Choroid plexus epithelial cell (primary cell): ENCODE measurements around the gene FNDC10.

Experiments
- DNase-seq: peaks from one replicate; pipeline ENCODE4 v3.0.0-alpha.2; 2010; ENCODE audit warnings: low read depth
- H3K4me3 ChIP-seq: 2 replicates; pipeline ENCODE4 v1.5.1; 2011; ENCODE audit warnings: low read depth, mild to moderate bottlenecking, control low read depth, low read length, moderate library complexity
- TF ChIP-seq, protein P1 (sequence below): conservative IDR thresholded peaks from 2 replicates; pipeline ENCODE4 v1.5.1; 2011; ENCODE audit warnings: low read depth, mild to moderate bottlenecking, control low read depth, inconsistent platforms, low read length, moderate library complexity

The FNDC10 gene

DNA sequence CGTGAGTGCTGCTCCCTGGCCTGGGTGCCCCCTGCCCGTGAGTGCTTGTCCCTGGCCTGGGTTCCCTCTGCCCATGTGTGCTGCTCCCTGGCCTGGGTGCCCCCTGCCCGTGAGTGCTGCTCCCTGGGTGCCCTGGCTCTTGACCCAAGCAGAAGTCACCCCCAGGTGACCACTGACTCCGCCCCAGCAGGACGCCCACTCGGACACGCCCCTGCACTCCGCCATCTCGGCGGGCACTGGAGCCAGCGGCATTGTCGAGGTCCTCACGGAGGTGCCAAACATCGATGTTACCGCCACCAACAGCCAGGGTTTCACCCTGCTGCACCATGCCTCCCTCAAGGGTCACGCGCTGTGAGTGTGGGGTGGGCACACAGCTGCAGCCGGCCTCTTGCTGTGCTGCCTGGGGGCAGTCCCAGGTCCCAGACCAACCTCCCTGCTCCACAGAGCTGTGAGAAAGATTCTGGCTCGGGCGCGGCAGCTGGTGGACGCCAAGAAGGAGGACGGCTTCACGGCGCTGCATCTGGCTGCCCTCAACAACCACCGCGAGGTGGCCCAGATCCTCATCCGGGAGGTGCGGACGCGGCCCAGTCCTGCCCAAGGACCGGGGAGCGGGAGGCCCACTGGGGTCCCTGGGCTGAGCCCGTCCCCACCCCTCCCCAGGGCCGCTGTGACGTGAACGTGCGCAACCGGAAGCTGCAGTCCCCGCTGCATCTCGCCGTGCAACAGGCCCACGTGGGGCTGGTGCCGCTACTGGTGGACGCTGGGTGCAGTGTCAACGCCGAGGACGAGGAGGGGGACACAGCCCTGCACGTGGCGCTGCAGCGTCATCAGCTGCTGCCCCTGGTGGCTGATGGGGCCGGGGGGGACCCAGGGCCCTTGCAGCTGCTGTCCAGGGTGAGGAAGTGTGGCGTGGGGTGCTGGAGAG is 28.2 kb upstream of the FNDC10 start:
- TF ChIP-seq, protein P1, sequence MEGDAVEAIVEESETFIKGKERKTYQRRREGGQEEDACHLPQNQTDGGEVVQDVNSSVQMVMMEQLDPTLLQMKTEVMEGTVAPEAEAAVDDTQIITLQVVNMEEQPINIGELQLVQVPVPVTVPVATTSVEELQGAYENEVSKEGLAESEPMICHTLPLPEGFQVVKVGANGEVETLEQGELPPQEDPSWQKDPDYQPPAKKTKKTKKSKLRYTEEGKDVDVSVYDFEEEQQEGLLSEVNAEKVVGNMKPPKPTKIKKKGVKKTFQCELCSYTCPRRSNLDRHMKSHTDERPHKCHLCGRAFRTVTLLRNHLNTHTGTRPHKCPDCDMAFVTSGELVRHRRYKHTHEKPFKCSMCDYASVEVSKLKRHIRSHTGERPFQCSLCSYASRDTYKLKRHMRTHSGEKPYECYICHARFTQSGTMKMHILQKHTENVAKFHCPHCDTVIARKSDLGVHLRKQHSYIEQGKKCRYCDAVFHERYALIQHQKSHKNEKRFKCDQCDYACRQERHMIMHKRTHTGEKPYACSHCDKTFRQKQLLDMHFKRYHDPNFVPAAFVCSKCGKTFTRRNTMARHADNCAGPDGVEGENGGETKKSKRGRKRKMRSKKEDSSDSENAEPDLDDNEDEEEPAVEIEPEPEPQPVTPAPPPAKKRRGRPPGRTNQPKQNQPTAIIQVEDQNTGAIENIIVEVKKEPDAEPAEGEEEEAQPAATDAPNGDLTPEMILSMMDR, result no peak
- no peak overlapping the region for H3K4me3 ChIP-seq
- DNase-seq, result no peak

DNA sequence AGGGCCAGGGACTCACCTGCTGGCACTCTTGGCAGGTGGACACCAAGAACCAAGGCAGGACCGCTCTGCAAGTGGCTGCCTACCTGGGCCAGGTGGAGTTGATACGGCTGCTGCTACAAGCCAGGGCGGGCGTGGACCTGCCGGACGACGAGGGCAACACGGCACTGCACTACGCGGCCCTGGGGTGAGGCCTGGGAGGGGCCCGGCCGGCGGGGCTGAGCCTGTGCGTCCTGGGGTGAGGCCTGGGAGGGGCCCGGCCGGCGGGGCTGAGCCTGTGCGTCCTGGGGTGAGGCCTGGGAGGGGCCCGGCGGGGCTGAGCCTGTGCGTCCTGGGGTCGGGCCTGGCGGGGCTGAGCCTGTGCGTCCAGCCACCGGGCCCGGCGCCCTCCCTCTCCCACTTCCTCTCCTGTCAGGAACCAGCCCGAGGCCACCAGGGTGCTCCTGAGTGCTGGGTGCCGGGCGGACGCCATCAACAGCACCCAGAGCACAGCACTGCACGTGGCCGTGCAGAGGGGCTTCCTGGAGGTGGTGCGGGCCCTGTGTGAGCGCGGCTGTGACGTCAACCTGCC is 27.4 kb upstream of the FNDC10 start:
- H3K4me3 ChIP-seq, result no peak overlapping the region
- TF ChIP-seq, protein P1, result no peak
- DNase-seq, result no peak

DNA sequence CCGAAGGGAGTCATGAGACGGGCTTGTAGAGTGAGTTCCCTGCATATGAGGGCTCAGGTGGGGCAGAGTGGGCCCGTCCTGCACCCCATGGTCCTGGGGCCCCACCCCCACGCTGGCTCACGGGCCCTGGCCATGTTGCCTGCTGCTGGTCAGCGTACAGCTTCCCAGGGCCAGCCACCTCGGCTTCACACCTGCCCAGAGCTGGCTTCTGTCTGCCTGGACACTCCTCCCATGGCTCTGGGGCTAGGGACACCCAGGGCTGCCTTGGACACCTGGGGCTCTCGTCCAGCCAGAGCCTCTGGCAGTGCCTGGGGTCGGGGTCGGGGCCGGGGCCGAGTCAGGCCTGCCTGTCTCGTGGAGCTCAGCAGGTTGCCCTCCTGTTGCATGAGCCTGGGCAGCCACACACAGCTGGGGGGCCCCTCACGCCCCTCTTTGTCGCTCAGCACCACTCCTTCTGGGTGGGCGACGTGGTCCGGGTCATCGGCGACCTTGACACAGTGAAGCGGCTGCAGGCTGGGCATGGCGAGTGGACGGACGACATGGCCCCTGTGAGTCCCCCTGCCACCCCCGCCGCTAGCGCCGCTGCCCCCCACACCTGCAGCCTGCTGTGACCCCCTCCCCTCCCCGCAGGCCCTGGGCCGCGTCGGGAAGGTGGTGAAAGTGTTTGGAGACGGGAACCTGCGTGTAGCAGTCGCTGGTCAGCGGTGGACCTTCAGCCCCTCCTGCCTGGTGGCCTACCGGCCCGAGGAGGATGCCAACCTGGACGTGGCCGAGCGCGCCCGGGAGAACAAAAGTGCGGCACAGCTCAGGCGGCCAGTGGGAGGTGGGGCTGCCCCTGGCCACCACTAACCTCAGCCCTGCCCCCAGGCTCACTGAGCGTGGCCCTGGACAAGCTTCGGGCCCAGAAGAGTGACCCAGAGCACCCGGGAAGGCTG is 26.5 kb upstream of the FNDC10 start:
- DNase-seq, result no peak
- TF ChIP-seq, protein P1, result no peak

GRCh38 chr1:1625824-1626206 is 25.9 kb upstream of the FNDC10 start:
- DNase-seq, result no peak
- TF ChIP-seq, protein P1, result no peak
- no peak overlapping the region for H3K4me3 ChIP-seq

More for the DNA sequence above, 26.5 kb upstream of the FNDC10 start:
- H3K4me3 ChIP-seq, result no peak overlapping the region

DNA sequence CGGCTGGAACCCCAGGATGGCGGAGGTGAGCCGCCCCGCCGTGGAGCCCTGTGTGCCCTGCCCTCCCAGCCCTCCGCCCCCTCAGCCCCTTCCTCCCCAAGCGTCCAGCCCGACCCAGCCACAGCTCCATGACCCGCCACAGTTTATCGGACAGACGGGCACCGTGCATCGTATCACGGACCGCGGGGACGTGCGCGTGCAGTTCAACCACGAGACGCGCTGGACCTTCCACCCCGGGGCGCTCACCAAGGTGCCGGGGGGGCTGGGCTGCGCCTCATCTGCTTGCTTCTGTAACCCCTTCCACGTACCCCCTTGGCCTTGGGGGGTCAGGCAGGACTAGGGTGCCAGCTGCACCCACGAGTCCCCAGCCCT is 25.5 kb upstream of the FNDC10 start:
- no peak for DNase-seq
- TF ChIP-seq, protein P1, result no peak

GRCh38 chr1:1624443-1625403 is 24.8 kb upstream of the FNDC10 start:
- no peak for DNase-seq
- TF ChIP-seq, protein P1, result no peak
- H3K4me3 ChIP-seq, result no peak overlapping the region

More for the DNA sequence above, 25.5 kb upstream of the FNDC10 start:
- no peak overlapping the region for H3K4me3 ChIP-seq
